SK-N-SH (cell line): ENCODE results near the gene RAB5B. TPM values are rescaled to one million over a fixed set of nuclear protein-coding genes. Genes with fewer than 3 reads are reported as not detected.

Experiments used
- CTCF ChIA-PET: fragments of 300-600, 350-600 bp; formaldehyde crosslinking; extraction: SDS; loops from one replicate; lab custom pipeline; 2021; lab: Yijun Ruan, JAX
- POLR2A ChIA-PET: fragments of 350-600 bp; sonication (Branson Sonifier 250); formaldehyde crosslinking; extraction: SDS; loops from one replicate; lab custom pipeline; 2020; ENCODE audit warnings: antibody characterized with exemption, inconsistent platforms; lab: Yijun Ruan, JAX
- DNase-seq: peaks from one replicate; pipeline ENCODE4 v3.0.0; 2012
- H2AFZ ChIP-seq: fragments of 200-600 bp; sonication (generic); 2 replicates; pipeline ENCODE4 v1.8.1; 2016; ENCODE audit warnings: antibody characterized with exemption, mild to moderate bottlenecking, low read depth
- H3F3A ChIP-seq: fragments of 200-600 bp; sonication (generic); replicated peaks from 2 replicates; pipeline ENCODE3; 2016; ENCODE audit warnings: antibody characterized with exemption, mild to moderate bottlenecking; ENCODE audit not compliant: insufficient read depth
- H3K27ac ChIP-seq, 2 experiments: fragments of 200-500 bp in 1 of 2; fragments of 200-600 bp in 1 of 2; sonication (Bioruptor generic) in 1 of 2; sonication (generic), shearing (Covaris generic) in 1 of 2; 2 replicates each; pipeline versions ENCODE4 v1.5.1 to v1.6.1; 2014 to 2016; ENCODE audit warnings: low read depth in 2 of 2, inconsistent platforms in 1 of 2, low read length in 1 of 2, mild to moderate bottlenecking in 1 of 2, mixed read lengths in 1 of 2
- H3K27me3 ChIP-seq: fragments of 200-600 bp; sonication (generic), shearing (Covaris generic); 2 replicates; pipeline ENCODE4 v1.6.1; 2016; ENCODE audit warnings: mixed run types; ENCODE audit not compliant: insufficient read depth
- H3K36me3 ChIP-seq, 2 experiments: fragments of 200-500 bp in 1 of 2; fragments of 200-600 bp in 1 of 2; sonication (Bioruptor generic) in 1 of 2; sonication (generic) in 1 of 2; replicated peaks in 1 of 2; 2 replicates each; pipeline versions ENCODE3 to v1.5.1; 2014 to 2016; ENCODE audit warnings: low read length in 1 of 2, mild to moderate bottlenecking in 1 of 2; ENCODE audit not compliant: insufficient read depth in 2 of 2, control insufficient read depth in 1 of 2
- H3K4me1 ChIP-seq, 2 experiments: fragments of 200-500 bp in 1 of 2; fragments of 200-600 bp in 1 of 2; sonication (Bioruptor generic) in 1 of 2; sonication (generic), shearing (Covaris generic) in 1 of 2; 2 replicates each; pipeline versions ENCODE4 v1.5.1 to v1.6.1; 2014 to 2016; ENCODE audit warnings: low read depth in 1 of 2, low read length in 1 of 2, mixed run types in 1 of 2; ENCODE audit not compliant: insufficient read depth in 2 of 2, control insufficient read depth in 1 of 2
- H3K4me2 ChIP-seq: fragments of 200-600 bp; sonication (generic), shearing (Covaris generic); 2 replicates; pipeline ENCODE4 v1.6.1; 2017; ENCODE audit warnings: mixed run types
- H3K4me3 ChIP-seq, 2 experiments: fragments of 200-500 bp in 1 of 2; fragments of 200-600 bp in 1 of 2; sonication (Bioruptor generic) in 1 of 2; sonication (generic), shearing (Covaris generic) in 1 of 2; 2 replicates each; pipeline versions ENCODE4 v1.5.1 to v1.8.1; 2014 to 2016; ENCODE audit warnings: low read depth in 2 of 2, inconsistent platforms in 1 of 2, low read length in 1 of 2, mild to moderate bottlenecking in 1 of 2, mixed read lengths in 1 of 2, moderate library complexity in 1 of 2
- H3K79me2 ChIP-seq: fragments of 200-600 bp; sonication (generic); 2 replicates; pipeline ENCODE4 v1.8.1; 2017; ENCODE audit warnings: mild to moderate bottlenecking; ENCODE audit not compliant: insufficient read depth
- H3K9ac ChIP-seq: fragments of 200-600 bp; sonication (generic); 2 replicates; pipeline ENCODE4 v1.6.1; 2017; ENCODE audit warnings: mixed run types
- H3K9me2 ChIP-seq: fragments of 200-600 bp; sonication (generic); 2 replicates; pipeline ENCODE4 v1.6.1; 2017; ENCODE audit warnings: mixed run types
- H3K9me3 ChIP-seq: fragments of 200-600 bp; sonication (generic); 2 replicates; pipeline ENCODE4 v1.6.1; 2017; ENCODE audit warnings: mixed run types, mild to moderate bottlenecking, moderate library complexity
- H4K20me1 ChIP-seq: fragments of 200-600 bp; sonication (generic); 2 replicates; pipeline ENCODE4 v1.6.1; 2017; ENCODE audit warnings: mild to moderate bottlenecking, mixed run types; ENCODE audit not compliant: insufficient read depth
- CHD2 ChIP-seq: fragments of 150-350 bp; IDR thresholded peaks from 2 replicates; pipeline ENCODE4 v1.6.1; 2018; ENCODE audit warnings: low read length; ENCODE audit not compliant: partially characterized antibody
- CTCF ChIP-seq: fragments of 200-600 bp; sonication (generic); IDR thresholded peaks from 2 replicates; pipeline ENCODE4 v1.6.1; 2017; ENCODE audit warnings: antibody characterized with exemption, mild to moderate bottlenecking, moderate library complexity
- ELF1 ChIP-seq: IDR thresholded peaks from 2 replicates; pipeline ENCODE4 v1.4.0; 2012
- EP300 ChIP-seq, 2 experiments: IDR thresholded peaks; 2 replicates each; pipeline versions ENCODE4 v1.4.0 to v1.6.1; 2012; ENCODE audit warnings: borderline replicate concordance in 1 of 2, low read depth in 1 of 2, low read length in 1 of 2
- GABPA ChIP-seq: IDR thresholded peaks from 2 replicates; pipeline ENCODE4 v1.4.0; 2012; ENCODE audit warnings: low read depth, mild to moderate bottlenecking
- GATA2 ChIP-seq: sonication (generic); formaldehyde crosslinking; IDR thresholded peaks from 2 replicates; pipeline ENCODE4 v1.5.0; 2020; ENCODE audit warnings: mild to moderate bottlenecking, missing genetic modification reagents
- MAX ChIP-seq: IDR thresholded peaks from 2 replicates; pipeline ENCODE4 v1.4.0; 2012; ENCODE audit warnings: low read depth
- REST ChIP-seq: IDR thresholded peaks from 2 replicates; pipeline ENCODE4 v1.6.1; 2012; ENCODE audit warnings: mild to moderate bottlenecking, low read depth, low read length, moderate library complexity
- RFX5 ChIP-seq: IDR thresholded peaks from 2 replicates; pipeline ENCODE4 v1.6.1; 2012; ENCODE audit warnings: mild to moderate bottlenecking, improper control_type of control experiment, low read length
- YY1 ChIP-seq: IDR thresholded peaks from 2 replicates; pipeline ENCODE4 v1.4.0; 2012; ENCODE audit warnings: low read depth, mild to moderate bottlenecking
- ZBTB33 ChIP-seq: IDR thresholded peaks from 2 replicates; pipeline ENCODE4 v1.4.0; 2012; ENCODE audit warnings: low read depth, borderline replicate concordance
- WGBS: methylation state at CpG from one replicate; pipeline ENCODE4 v1.1.6; 2017; ENCODE audit warnings: low lambda C conversion rate; 5-methylcytosine and 5-hydroxymethylcytosine counted together
- polyA plus RNA-seq, 3 experiments: library from polyadenylated mRNA; depleted of rRNA; stranded (reverse); fragments of >200 nt; gene quantifications; 2 replicates each; pipeline ENCODE4 v1.2.3, GENCODE V29; 2012

Gene RAB5B
- polyA plus RNA-seq, 1 of the 3 experiments (the other 2 are of a cell fraction), result 54.0 TPM

- TF ChIP-seq RFX5 (peak; percentile 55; the same call in 1 of the 2 replicates), GABPA (peak; percentile 55), ZBTB33 (peak; percentile 84; the same call in 1 of the 2 replicates), MAX (peak; percentile 59; the same call in 1 of the 2 replicates), GATA2 (CRISPR knock-in tag) (no peak), CTCF (no peak), ELF1 (no peak; the same call in none of the 2 replicates), EP300 (IDR thresholded peaks at IDR 0.05; ENCODE audit: borderline replicate concordance in 1 of 2, low read depth in 1 of 2, low read length in 1 of 2) (no peak), YY1 (peak; percentile 44; the same call in 1 of the 2 replicates)
These were observed at the start of gene RAB5B (continued) for GRCh38 chr12:55973599-55974307.

GRCh38 chr12:55925371-55925770, 48.5 kb upstream of the RAB5B start:
- peak overlapping the region in 1 of 2 experiments; percentile 94; a peak in 1 of 4 replicates for H3K27ac ChIP-seq
- H3K27me3 ChIP-seq, result no peaks in the 10 kb centered on the region
- H3K36me3 ChIP-seq, result peaks cover 0 to 11% of the 10 kb centered on the region in 2 experiments
- H3K4me1 ChIP-seq, result peaks cover 10 to 20% of the 10 kb centered on the region in 2 experiments; a peak in 3 of 4 replicates
- peaks cover 35% of the 10 kb centered on the region for H3F3A ChIP-seq
- H3K4me2 ChIP-seq, result peak overlapping the region; percentile 97
- no peaks in the 10 kb centered on the region for H4K20me1 ChIP-seq
- no peak for TF ChIP-seq CHD2
- no peak for TF ChIP-seq REST
- TF ChIP-seq, all 33 proteins: peak for 0
- Histone ChIP-seq H3K9me3 (no peaks in the 10 kb centered on the region), H3K79me2 (peaks cover 84% of the 10 kb centered on the region), H3K9ac (peak overlapping the region; percentile 89; the same call in 1 of the 2 replicates), H2AFZ (no peak overlapping the region), H3K9me2 (no peaks in the 10 kb centered on the region), H3K4me3 (peak overlapping the region in 1 of 2 experiments; percentile 90; a peak in 3 of 4 replicates)
- ChIA-PET POLR2A (interaction anchor here (3.2 to 4.2 kb wide), 2 partner anchors 95 to 107 kb away, joined by 18 to 39 read pairs; partner anchors contain the start of genes DNAJC14, ORMDL2 and SARNP), CTCF (interaction anchor here (1.1 to 6.4 kb wide), 14 partner anchors 8 to 196 kb away, joined by 3 to 51 read pairs (median 8); partner anchors contain the start of genes CD63 and DNAJC14)
- DNase-seq, result no peak
- WGBS, result 89% methylated on average over 4 of the region's 4 CpGs
